ENCODE results near the gene CUBN. TPM values are rescaled to one million over a fixed set of nuclear protein-coding genes. Genes with fewer than 3 reads are reported as not detected.

The CUBN gene
- total RNA-seq, 1 experiment from 2014 or later = 0.80 TPM

- TF ChIP-seq CTCF (conservative IDR thresholded peaks at IDR 0.05; ENCODE audit: low read depth, low read length) = no peak
- TF ChIP-seq EZH2phosphoT487 (IDR thresholded peaks at IDR 0.05; ENCODE audit: borderline replicate concordance, low read length) = no peak
- TF ChIP-seq EZH2 (IDR thresholded peaks at IDR 0.05; ENCODE audit: low read length, unreplicated experiment) = no peak
- no TSS peak for BruUV-seq (replicated peaks)
- Histone ChIP-seq H2AFZ (ENCODE audit: low read length) (no peak overlapping the region), H3K27ac (ENCODE audit: low read length) (no peak overlapping the region), H3K9ac (ENCODE audit: low read length) (no peak overlapping the region), H3K9me2 (replicated peaks; ENCODE audit: low read length) (no peaks in the 10 kb centered on the region), H3F3A (ENCODE audit: low read length, unreplicated experiment) (no peaks in the 10 kb centered on the region), H3K27me3 (ENCODE audit: low read length) (no peaks in the 10 kb centered on the region), H3K4me3 (ENCODE audit: low read length) (no peak overlapping the region), H4K20me1 (ENCODE audit: low read length) (no peaks in the 10 kb centered on the region), H3K36me3 (ENCODE audit: low read depth, low read length) (no peaks in the 10 kb centered on the region), H3K9me3 (ENCODE audit: low read length) (no peaks in the 10 kb centered on the region), H3K4me2 (ENCODE audit: low read length) (no peak overlapping the region), H3K79me2 (ENCODE audit: low read length) (no peaks in the 10 kb centered on the region), H3K4me1 (ENCODE audit: insufficient read depth, low read length) (no peaks in the 10 kb centered on the region)
- DNase-seq (no peak), ATAC-seq (no peak)
- POLR2A ChIA-PET (ENCODE audit: unreplicated experiment) = no interaction called here
- CTCF ChIA-PET = no interaction called here
- intact Hi-C loops (cut with micrococcal nuclease) = no loop called here
Observed at GRCh38 chr10:16901106-16901505, 228.5 kb downstream of the CUBN start.

- no peak overlapping the region for H2AFZ ChIP-seq (ENCODE audit: low read length)
- H3F3A ChIP-seq (ENCODE audit: low read length, unreplicated experiment) = no peaks in the 10 kb centered on the region
- H3K9me2 ChIP-seq (replicated peaks; ENCODE audit: low read length) = no peaks in the 10 kb centered on the region
- no peaks in the 10 kb centered on the region for H3K36me3 ChIP-seq (ENCODE audit: low read depth, low read length)
- no peak overlapping the region for H3K4me3 ChIP-seq (ENCODE audit: low read length)
- DNase-seq = no peak
- no peaks in the 10 kb centered on the region for H3K9me3 ChIP-seq (ENCODE audit: low read length)
- ATAC-seq = no peak
- intact Hi-C loops (cut with micrococcal nuclease) = no loop called here
- H3K4me1 ChIP-seq (ENCODE audit: insufficient read depth, low read length) = peaks cover 20% of the 10 kb centered on the region
- no TSS peak for BruUV-seq (replicated peaks)
- ChIA-PET POLR2A (ENCODE audit: unreplicated experiment) (no interaction called here), CTCF (no interaction called here)
- no peak overlapping the region for H3K4me2 ChIP-seq (ENCODE audit: low read length)
- H3K27me3 ChIP-seq (ENCODE audit: low read length) = no peaks in the 10 kb centered on the region
- TF ChIP-seq EZH2phosphoT487 (IDR thresholded peaks at IDR 0.05; ENCODE audit: borderline replicate concordance, low read length) = no peak
- TF ChIP-seq EZH2 (IDR thresholded peaks at IDR 0.05; ENCODE audit: low read length, unreplicated experiment) = no peak
- no peak for TF ChIP-seq CTCF (conservative IDR thresholded peaks at IDR 0.05; ENCODE audit: low read depth, low read length)
- no peaks in the 10 kb centered on the region for H4K20me1 ChIP-seq (ENCODE audit: low read length)
- no peak overlapping the region for H3K9ac ChIP-seq (ENCODE audit: low read length)
- no peaks in the 10 kb centered on the region for H3K79me2 ChIP-seq (ENCODE audit: low read length)
- no peak overlapping the region for H3K27ac ChIP-seq (ENCODE audit: low read length)
Observed at GRCh38 chr10:16896993-16897392, 232.6 kb downstream of the CUBN start.

GRCh38 chr10:16894821-16895220 lies 234.8 kb downstream of the CUBN start:
- H2AFZ ChIP-seq (ENCODE audit: low read length) = no peak overlapping the region
- H3K4me3 ChIP-seq (ENCODE audit: low read length) = no peak overlapping the region
- intact Hi-C loops (cut with micrococcal nuclease) = loop anchor here (5.0 kb wide), 1 partner anchor 167 kb away; no protein-coding TSS in a partner anchor
- peaks cover 28% of the 10 kb centered on the region for H3K4me1 ChIP-seq (ENCODE audit: insufficient read depth, low read length)
- BruUV-seq (replicated peaks) = no TSS peak
- no peaks in the 10 kb centered on the region for H3F3A ChIP-seq (ENCODE audit: low read length, unreplicated experiment)
- H3K36me3 ChIP-seq (ENCODE audit: low read depth, low read length) = no peaks in the 10 kb centered on the region
- DNase-seq (no peak), ATAC-seq (no peak)
- no peak overlapping the region for H3K9ac ChIP-seq (ENCODE audit: low read length)
- no peaks in the 10 kb centered on the region for H3K79me2 ChIP-seq (ENCODE audit: low read length)
- H3K27me3 ChIP-seq (ENCODE audit: low read length) = no peaks in the 10 kb centered on the region
- no peaks in the 10 kb centered on the region for H3K9me3 ChIP-seq (ENCODE audit: low read length)
- POLR2A ChIA-PET (ENCODE audit: unreplicated experiment) = no interaction called here
- no peak overlapping the region for H3K27ac ChIP-seq (ENCODE audit: low read length)
- CTCF ChIA-PET = no interaction called here
- H4K20me1 ChIP-seq (ENCODE audit: low read length) = no peaks in the 10 kb centered on the region
- H3K4me2 ChIP-seq (ENCODE audit: low read length) = no peak overlapping the region
- no peaks in the 10 kb centered on the region for H3K9me2 ChIP-seq (replicated peaks; ENCODE audit: low read length)
- TF ChIP-seq CTCF (conservative IDR thresholded peaks at IDR 0.05; ENCODE audit: low read depth, low read length) = no peak
- TF ChIP-seq EZH2 (IDR thresholded peaks at IDR 0.05; ENCODE audit: low read length, unreplicated experiment) = no peak
- no peak for TF ChIP-seq EZH2phosphoT487 (IDR thresholded peaks at IDR 0.05; ENCODE audit: borderline replicate concordance, low read length)
